Measurements from ENCODE around the gene LZTS2. TPM values are rescaled to one million over a fixed set of nuclear protein-coding genes. Genes with fewer than 3 reads are reported as not detected.

Gene LZTS2
- total and polyA plus RNA-seq, 10 of the 15 experiments (the other 5 are each of a cell fraction or from before 2014, with no cell fraction given), result 0.08 to 13.4 (median 7.2) TPM

DNA sequence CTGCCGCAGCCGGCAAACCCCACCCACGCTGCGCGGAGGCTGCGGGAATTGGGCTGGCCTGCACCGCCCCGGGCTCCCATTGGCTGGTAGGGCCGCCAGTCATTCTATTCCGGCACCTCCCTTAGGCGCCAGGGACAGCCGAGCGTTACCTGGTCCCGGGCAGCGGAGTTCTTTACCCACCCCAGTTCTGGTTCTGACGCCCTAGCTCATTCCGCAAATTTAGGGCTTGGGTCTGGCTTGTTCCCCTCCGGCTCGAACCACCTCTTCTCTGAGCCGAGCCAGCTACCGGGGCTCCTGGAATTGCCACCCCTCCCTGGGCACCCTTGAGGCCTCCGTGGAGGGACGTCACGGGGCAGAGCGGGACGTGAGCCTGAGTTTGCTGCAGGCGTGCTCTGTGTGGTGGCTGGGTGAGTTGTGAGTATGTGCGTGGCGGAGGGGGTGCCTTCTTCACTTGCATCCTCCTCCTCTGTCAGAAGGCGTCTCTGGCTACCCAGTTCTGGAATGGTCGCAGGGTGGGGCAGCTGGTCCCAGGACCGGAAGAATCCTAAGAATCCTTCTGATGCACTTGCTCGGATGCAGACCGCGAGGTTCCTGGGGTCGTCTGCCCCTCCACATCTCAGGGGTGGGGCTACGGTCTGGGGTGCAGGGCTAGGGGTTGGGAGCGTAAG, 31.7 kb downstream of the LZTS2 start, which contains the start of the genes PDZD7 and SFXN3 (continued):
- TF ChIP-seq RAD21 (IDR thresholded peaks at IDR 0.05; ENCODE audit: insufficient read depth, low read depth, low read length) (no peak), NRF1 (conservative IDR thresholded peaks at IDR 0.05; ENCODE audit: low read depth, low read length) (0 out of 2 replicates have a peak, but pooled peaks have one; percentile 33), MTA3 (IDR thresholded peaks at IDR 0.05; ENCODE audit: borderline replicate concordance, low read length) (no peak), CREB1 (IDR thresholded peaks at IDR 0.05; ENCODE audit: low read depth) (peak; percentile 53; the same call in 1 of the 2 replicates), CEBPB (IDR thresholded peaks at IDR 0.05; ENCODE audit: borderline replicate concordance in 1 of 2, low read depth in 2 of 2, low read length in 2 of 2) (no peak), BCL11A (IDR thresholded peaks at IDR 0.05; ENCODE audit: low read depth, low read length) (no peak), RCOR1 (conservative IDR thresholded peaks at IDR 0.05; ENCODE audit: low read depth, low read length) (no peak), SREBF2 (IDR thresholded peaks at IDR 0.05; ENCODE audit: low read length) (no peak), CBFB (IDR thresholded peaks at IDR 0.05; ENCODE audit: low read depth) (no peak), PAX5 (IDR thresholded peaks at IDR 0.05; ENCODE audit: borderline replicate concordance, low read depth, low read length) (no peak), NFIC (IDR thresholded peaks at IDR 0.05; ENCODE audit: low read depth, low read length) (no peak), MYB (IDR thresholded peaks at IDR 0.05; ENCODE audit: borderline replicate concordance, low read depth, low read length) (no peak), NBN (IDR thresholded peaks at IDR 0.05) (no peak), ESRRA (IDR thresholded peaks at IDR 0.05; ENCODE audit: low read length) (no peak), DPF2 (IDR thresholded peaks at IDR 0.05) (peak; percentile 99), HDAC2 (IDR thresholded peaks at IDR 0.05) (no peak), SRF (IDR thresholded peaks at IDR 0.05; ENCODE audit: low read depth in 2 of 2, low read length in 2 of 2) (no peak), CHD2 (IDR thresholded peaks at IDR 0.05; ENCODE audit: borderline replicate concordance, low read depth, low read length) (peak; percentile 90), ZNF384 (IDR thresholded peaks at IDR 0.05; ENCODE audit: borderline replicate concordance, low read depth, low read length) (no peak), SP1 (IDR thresholded peaks at IDR 0.05; ENCODE audit: low read depth, low read length) (peak; percentile 97), FOXM1 (IDR thresholded peaks at IDR 0.05; ENCODE audit: low read depth, low read length) (no peak), HDGF (IDR thresholded peaks at IDR 0.05) (no peak), GABPA (IDR thresholded peaks at IDR 0.05; ENCODE audit: low read depth) (no peak), POLR2A (IDR thresholded peaks at IDR 0.05; ENCODE audit: low read depth, low read length) (no peak), TARDBP (IDR thresholded peaks at IDR 0.05; ENCODE audit: borderline replicate concordance) (no peak), YBX1 (IDR thresholded peaks at IDR 0.05) (no peak)
- TF ChIP-seq, protein P1, sequence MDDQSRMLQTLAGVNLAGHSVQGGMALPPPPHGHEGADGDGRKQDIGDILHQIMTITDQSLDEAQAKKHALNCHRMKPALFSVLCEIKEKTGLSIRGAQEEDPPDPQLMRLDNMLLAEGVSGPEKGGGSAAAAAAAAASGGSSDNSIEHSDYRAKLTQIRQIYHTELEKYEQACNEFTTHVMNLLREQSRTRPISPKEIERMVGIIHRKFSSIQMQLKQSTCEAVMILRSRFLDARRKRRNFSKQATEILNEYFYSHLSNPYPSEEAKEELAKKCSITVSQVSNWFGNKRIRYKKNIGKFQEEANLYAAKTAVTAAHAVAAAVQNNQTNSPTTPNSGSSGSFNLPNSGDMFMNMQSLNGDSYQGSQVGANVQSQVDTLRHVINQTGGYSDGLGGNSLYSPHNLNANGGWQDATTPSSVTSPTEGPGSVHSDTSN (IDR thresholded peaks at IDR 0.05; ENCODE audit: insufficient replicate concordance, low read depth, low read length), result peak; percentile 99
- TF ChIP-seq, protein P2, sequence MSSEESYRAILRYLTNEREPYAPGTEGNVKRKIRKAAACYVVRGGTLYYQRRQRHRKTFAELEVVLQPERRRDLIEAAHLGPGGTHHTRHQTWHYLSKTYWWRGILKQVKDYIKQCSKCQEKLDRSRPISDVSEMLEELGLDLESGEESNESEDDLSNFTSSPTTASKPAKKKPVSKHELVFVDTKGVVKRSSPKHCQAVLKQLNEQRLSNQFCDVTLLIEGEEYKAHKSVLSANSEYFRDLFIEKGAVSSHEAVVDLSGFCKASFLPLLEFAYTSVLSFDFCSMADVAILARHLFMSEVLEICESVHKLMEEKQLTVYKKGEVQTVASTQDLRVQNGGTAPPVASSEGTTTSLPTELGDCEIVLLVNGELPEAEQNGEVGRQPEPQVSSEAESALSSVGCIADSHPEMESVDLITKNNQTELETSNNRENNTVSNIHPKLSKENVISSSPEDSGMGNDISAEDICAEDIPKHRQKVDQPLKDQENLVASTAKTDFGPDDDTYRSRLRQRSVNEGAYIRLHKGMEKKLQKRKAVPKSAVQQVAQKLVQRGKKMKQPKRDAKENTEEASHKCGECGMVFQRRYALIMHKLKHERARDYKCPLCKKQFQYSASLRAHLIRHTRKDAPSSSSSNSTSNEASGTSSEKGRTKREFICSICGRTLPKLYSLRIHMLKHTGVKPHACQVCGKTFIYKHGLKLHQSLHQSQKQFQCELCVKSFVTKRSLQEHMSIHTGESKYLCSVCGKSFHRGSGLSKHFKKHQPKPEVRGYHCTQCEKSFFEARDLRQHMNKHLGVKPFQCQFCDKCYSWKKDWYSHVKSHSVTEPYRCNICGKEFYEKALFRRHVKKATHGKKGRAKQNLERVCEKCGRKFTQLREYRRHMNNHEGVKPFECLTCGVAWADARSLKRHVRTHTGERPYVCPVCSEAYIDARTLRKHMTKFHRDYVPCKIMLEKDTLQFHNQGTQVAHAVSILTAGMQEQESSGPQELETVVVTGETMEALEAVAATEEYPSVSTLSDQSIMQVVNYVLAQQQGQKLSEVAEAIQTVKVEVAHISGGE (CRISPR knock-in tag; IDR thresholded peaks at IDR 0.05), result no peak
- TF ChIP-seq, protein P3, sequence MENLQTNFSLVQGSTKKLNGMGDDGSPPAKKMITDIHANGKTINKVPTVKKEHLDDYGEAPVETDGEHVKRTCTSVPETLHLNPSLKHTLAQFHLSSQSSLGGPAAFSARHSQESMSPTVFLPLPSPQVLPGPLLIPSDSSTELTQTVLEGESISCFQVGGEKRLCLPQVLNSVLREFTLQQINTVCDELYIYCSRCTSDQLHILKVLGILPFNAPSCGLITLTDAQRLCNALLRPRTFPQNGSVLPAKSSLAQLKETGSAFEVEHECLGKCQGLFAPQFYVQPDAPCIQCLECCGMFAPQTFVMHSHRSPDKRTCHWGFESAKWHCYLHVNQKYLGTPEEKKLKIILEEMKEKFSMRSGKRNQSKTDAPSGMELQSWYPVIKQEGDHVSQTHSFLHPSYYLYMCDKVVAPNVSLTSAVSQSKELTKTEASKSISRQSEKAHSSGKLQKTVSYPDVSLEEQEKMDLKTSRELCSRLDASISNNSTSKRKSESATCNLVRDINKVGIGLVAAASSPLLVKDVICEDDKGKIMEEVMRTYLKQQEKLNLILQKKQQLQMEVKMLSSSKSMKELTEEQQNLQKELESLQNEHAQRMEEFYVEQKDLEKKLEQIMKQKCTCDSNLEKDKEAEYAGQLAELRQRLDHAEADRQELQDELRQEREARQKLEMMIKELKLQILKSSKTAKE (IDR thresholded peaks at IDR 0.05; ENCODE audit: low read depth, poor library complexity, severe bottlenecking), result no peak
